GM12801 (cell line): ENCODE data around the gene SH2D3A.

Experiments
- TF ChIP-seq, protein P1 (sequence below): IDR thresholded peaks from one replicate; pipeline ENCODE4 v1.5.1; 2011; ENCODE audit warnings: control low read depth; ENCODE audit not compliant: insufficient read length; ENCODE audit errors: extremely low read depth

The SH2D3A gene

DNA sequence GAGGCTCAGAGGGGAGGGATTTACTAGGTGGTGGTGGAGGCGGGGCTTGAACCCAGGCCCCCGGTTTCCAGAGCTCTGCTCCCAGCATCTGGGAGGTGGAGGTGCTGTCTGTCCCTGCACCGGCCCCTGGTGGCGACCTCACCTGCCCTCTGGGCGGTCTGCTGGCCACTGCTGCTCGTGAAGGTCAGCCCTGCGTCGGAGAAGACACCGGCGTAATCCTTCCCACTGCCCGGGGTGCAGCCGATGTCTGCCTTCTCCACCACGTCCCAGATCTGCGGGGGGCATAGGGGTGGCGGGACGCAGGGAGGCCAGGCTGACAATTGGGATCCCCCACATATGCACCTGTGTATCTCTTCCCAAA lies 59.6 kb downstream of the SH2D3A start:
- TF ChIP-seq, protein P1, sequence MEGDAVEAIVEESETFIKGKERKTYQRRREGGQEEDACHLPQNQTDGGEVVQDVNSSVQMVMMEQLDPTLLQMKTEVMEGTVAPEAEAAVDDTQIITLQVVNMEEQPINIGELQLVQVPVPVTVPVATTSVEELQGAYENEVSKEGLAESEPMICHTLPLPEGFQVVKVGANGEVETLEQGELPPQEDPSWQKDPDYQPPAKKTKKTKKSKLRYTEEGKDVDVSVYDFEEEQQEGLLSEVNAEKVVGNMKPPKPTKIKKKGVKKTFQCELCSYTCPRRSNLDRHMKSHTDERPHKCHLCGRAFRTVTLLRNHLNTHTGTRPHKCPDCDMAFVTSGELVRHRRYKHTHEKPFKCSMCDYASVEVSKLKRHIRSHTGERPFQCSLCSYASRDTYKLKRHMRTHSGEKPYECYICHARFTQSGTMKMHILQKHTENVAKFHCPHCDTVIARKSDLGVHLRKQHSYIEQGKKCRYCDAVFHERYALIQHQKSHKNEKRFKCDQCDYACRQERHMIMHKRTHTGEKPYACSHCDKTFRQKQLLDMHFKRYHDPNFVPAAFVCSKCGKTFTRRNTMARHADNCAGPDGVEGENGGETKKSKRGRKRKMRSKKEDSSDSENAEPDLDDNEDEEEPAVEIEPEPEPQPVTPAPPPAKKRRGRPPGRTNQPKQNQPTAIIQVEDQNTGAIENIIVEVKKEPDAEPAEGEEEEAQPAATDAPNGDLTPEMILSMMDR: no peak

DNA sequence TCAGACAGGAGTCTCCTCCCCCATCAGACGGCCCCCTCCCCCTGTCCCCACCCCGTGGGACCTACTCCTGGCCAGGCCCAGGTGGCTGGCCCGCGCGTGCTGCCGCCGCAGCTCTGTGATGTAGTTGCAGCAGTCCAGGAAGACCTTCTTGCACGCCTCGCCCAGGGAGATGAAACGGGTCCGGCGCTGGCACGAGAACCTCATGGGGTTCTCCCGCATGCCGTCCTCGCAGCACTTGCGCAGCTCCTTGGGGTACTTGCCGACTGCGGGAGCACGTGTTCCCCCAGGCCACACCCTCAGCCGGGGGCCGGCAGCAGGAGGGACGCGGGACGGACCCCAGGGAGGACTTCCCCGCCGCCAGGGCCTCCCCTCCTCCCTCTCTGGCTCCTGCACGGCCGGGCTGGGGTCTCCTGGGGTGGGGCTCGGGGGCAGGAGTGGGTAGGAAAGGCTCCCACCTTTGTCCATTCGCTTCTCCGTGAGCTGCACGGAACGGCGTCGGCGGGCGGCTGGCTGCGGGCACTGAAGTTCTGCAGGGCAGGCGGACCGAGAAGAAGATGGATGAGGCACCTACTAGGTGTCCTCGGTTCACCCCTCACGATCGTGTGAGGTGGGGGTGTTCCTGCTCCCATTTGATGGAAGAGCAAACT lies 60.1 kb downstream of the SH2D3A start:
- TF ChIP-seq, protein P1: no peak

DNA sequence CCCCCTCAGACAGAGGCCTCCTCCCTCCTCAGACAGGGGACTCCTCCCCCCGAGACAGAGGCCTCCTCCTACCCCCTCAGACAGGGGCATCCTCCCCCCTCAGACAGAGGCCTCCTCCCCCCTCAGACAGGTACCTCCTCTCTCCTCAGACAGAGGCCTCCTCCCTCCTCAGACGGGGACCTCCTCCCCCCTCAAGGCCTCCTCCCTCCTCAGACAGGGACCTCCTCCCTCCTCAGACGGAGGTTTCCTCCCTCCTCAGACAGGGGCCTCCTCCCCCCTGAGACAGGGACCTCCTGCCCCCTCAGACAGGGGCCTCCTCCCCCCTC lies 60.6 kb downstream of the SH2D3A start:
- TF ChIP-seq, protein P1: no peak

DNA sequence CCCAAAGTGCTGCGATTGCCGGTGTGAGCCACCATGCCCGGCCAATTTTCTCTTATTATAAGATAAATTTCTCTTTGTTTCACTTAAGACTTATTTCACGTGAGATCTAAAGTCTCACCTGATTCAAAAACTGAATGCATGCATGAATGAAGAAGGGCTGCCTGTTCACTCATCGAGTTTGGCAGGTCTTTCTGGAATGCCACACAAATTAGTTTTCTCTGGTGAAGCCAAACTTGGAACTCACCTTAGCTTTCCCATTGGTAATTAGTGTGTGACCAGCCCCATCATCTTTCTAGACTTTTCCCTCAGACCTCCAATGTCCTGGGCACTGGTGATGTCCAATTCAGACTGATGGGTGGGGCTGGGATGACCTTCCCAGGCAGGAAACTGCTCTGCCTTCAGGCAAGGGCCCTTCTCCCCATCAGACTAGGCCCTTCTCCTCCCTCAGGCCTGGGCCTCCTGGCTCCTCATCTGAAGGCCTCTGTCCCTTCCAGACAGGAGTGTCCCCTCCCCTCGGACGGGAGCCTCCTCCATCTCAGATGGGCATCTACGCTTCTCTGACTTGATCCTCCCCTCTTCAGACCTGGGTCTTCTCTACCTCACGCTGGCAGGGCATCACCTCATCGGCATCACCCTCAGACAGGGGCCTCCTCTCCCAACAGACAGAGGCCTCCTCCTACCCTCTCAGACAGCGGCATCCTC lies 61.2 kb downstream of the SH2D3A start:
- TF ChIP-seq, protein P1: no peak
